AG09319 (cell line): ENCODE results near the gene MAP2K5.
"Not testable (repeated sequence)": the region's sequence is repeated elsewhere in the genome, so short reads cannot be mapped to it uniquely, and the experiment has no call there.

Source experiments
- DNase-seq: peaks from one replicate; pipeline ENCODE4 v3.0.0-alpha.2; 2010; ENCODE audit warnings: low read depth; ENCODE audit errors: extremely low read depth
- TF ChIP-seq, protein P1 (sequence below): IDR thresholded peaks from 2 replicates; pipeline ENCODE4 v1.5.1; 2011; ENCODE audit warnings: low read depth, mild to moderate bottlenecking, inconsistent platforms, low read length, moderate library complexity

Gene MAP2K5

DNA sequence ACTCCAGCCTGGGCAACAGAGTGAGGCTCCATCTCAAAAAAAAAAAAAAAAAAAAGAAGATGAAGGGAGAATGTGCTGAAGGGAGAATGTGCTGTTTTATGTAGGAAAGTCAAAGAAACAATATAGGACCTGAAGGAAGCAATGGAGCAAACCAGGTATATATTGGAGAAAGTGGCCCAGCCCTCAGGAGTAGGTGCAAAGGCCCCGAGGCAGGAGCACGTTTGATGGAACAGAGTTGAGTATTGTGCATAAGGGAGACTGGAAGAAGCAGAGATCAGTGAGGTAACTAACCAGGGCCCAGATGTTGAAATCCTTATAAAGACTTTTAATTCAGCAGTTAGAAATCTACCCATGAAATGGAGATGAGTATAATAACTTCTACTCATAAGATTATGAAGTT, 79.6 kb downstream of the MAP2K5 start:
- DNase-seq, result no peak
- TF ChIP-seq, protein P1, sequence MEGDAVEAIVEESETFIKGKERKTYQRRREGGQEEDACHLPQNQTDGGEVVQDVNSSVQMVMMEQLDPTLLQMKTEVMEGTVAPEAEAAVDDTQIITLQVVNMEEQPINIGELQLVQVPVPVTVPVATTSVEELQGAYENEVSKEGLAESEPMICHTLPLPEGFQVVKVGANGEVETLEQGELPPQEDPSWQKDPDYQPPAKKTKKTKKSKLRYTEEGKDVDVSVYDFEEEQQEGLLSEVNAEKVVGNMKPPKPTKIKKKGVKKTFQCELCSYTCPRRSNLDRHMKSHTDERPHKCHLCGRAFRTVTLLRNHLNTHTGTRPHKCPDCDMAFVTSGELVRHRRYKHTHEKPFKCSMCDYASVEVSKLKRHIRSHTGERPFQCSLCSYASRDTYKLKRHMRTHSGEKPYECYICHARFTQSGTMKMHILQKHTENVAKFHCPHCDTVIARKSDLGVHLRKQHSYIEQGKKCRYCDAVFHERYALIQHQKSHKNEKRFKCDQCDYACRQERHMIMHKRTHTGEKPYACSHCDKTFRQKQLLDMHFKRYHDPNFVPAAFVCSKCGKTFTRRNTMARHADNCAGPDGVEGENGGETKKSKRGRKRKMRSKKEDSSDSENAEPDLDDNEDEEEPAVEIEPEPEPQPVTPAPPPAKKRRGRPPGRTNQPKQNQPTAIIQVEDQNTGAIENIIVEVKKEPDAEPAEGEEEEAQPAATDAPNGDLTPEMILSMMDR, result no peak

DNA sequence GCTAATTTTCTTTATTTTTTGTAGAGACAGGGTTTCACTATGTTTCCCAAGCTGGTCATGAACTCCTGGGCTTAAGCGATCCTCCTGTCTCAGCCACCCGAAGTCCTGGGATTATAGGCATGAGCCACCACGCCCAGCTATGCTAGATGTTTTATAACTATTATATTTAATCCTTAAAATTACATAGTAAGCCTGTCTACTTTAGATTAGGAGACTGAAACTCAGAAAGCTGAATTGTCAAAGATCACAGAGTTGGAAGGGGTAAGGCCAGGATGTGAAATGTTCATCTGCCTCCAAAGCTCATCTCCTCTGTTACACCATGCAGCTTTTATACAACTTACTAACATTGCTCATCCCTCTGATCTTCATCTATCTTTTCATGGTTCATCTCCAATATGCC, 89.8 kb downstream of the MAP2K5 start:
- no peak for DNase-seq
- TF ChIP-seq, protein P1, result no peak

DNA sequence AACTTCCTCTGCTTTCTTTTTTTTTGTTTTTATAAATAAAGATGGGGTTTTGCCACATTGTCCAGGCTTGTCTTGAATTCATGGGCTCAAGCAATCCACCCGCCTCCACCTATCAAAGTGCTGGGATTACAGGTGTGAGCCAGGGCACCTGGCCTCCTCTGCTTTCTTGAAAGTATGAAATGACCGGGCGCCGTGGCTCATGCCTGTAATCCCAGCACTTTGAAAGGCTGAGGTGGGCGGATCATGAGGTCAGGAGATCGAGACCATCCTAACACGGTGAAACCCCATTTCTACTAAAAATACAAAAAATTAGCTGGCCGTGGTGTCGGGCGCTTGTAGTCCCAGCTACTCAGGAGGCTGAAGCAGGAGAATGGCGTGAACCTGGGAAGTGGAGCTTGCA, 93.4 kb downstream of the MAP2K5 start:
- not testable (repeated sequence) for DNase-seq

DNA sequence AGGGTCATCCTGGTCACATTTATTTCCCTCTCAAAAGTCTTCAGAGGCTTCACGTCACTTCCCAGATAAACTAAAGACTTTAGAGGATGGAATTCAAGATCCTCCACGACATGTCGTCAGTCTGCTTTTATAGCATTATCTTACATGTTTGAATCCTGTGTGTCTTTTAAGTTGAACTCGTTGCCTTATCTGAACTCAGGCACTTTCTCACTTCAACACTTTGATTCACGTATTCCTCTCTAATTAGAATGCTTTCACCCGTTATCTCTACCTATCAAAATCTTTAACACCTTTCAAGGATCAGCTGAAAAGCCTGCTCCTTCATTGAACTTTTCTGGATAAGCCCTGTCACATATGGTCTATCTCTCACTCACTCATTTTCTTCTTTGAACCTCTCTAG, 97.1 kb downstream of the MAP2K5 start:
- no peak for DNase-seq
- TF ChIP-seq, protein P1, result no peak

DNA sequence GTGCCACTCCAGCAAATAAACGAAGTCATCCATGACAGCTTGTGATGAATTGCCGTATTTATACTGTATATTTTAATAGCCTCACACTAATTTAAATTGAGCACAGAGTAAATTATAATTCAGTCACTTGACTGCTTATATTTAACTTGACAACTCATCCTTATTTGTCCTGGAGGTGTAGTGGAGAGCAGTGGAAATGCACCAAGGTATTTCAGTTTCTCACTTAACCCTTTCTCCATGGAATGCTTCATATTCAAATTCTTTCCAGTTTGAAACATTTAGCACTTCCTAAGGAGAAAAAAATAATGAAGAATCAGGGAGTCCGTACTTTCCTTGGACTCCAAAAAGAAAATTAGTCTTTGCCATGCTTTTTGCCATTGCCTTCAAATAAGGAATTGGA, 99.0 kb downstream of the MAP2K5 start:
- no peak for DNase-seq
- TF ChIP-seq, protein P1, result no peak

DNA sequence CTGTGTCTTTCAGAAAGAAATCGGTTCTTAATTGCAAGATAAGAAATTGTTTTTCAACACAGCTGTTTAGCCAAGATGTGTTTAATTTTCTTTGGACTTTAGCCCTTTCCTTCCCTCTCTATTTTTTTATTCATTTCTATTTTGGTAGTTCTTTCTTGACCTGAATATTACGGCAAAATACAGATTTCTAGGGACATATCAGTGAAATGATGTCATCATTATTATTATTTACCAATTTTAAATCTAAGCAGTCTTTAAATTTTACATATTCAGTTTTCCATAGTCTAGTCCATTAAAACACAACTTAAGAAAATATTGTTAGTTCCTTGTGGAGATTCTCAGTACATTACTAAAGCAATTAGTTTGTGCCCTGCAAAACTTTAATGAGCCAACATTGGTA, 104.3 kb downstream of the MAP2K5 start:
- TF ChIP-seq, protein P1, result no peak
- no peak for DNase-seq

DNA sequence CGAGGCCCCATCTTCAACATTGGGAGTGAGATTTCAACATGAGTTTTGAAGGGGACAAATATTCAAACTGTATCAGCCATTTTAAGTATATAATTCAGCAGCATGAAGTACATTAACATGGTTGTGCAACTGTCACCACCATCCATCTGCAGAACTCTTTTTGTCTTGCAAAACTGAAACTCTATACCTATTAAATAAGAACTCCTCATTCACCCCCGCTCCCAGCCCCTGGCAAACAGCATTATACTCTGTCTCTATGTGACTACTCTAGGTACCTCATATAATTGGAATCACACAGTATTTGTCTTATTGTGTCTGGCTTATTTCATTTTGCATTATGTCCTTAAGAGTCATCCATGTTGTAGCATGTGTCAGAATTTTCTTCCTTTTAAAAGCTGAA, 110.1 kb downstream of the MAP2K5 start:
- TF ChIP-seq, protein P1, result no peak
- no peak for DNase-seq

DNA sequence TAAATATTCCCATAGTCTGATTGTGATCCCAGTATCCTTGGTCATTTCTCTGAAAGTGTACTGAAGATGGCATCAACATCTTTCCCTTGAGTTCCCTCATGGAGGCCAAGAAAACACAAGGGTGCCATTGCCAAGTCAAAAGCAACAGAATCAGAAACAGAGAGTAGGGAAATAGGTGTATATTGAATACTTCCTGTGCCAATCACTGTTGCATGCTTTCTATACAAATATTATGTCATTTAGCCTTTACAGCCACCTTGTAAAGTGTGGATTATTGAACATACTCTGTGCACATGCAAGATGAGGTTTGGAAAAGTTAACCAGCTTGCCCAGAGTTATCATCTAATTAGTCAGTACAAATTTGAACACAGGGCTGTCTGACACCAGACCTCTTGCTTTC, 117.9 kb downstream of the MAP2K5 start:
- no peak for DNase-seq
- TF ChIP-seq, protein P1, result no peak
